ENCODE results near the gene TUBG2.

Gene TUBG2

GRCh38 chr17:42669977-42670788 is 11.1 kb downstream of the TUBG2 start:
- no peak for TF ChIP-seq CTCF (conservative IDR thresholded peaks at IDR 0.05; ENCODE audit: control insufficient read depth, insufficient read depth, low read depth, low read length)
- no peak overlapping the region for H3K4me3 ChIP-seq (ENCODE audit: control insufficient read depth, low read depth, low read length)
- DNase-seq (ENCODE audit: low read depth) = no peak

GRCh38 chr17:42670789-42671657 is 11.9 kb downstream of the TUBG2 start:
- no peak for DNase-seq (ENCODE audit: low read depth)
- no peak overlapping the region for H3K4me3 ChIP-seq (ENCODE audit: control insufficient read depth, low read depth, low read length)
- TF ChIP-seq CTCF (conservative IDR thresholded peaks at IDR 0.05; ENCODE audit: control insufficient read depth, insufficient read depth, low read depth, low read length) = no peak

GRCh38 chr17:42672038-42672437 is 13.0 kb downstream of the TUBG2 start:
- no peak for DNase-seq (ENCODE audit: low read depth)
- no peak overlapping the region for H3K4me3 ChIP-seq (ENCODE audit: control insufficient read depth, low read depth, low read length)
- TF ChIP-seq CTCF (conservative IDR thresholded peaks at IDR 0.05; ENCODE audit: control insufficient read depth, insufficient read depth, low read depth, low read length) = no peak

- no peak for TF ChIP-seq CTCF (conservative IDR thresholded peaks at IDR 0.05; ENCODE audit: control insufficient read depth, insufficient read depth, low read depth, low read length)
- peak overlapping the region; percentile 83 for H3K4me3 ChIP-seq (ENCODE audit: control insufficient read depth, low read depth, low read length)
- no peak for DNase-seq (ENCODE audit: low read depth)
These were observed 14.3 kb downstream of the TUBG2 start for GRCh38 chr17:42673266-42673884.

GRCh38 chr17:42673885-42674754 is 15.0 kb downstream of the TUBG2 start:
- TF ChIP-seq CTCF (conservative IDR thresholded peaks at IDR 0.05; ENCODE audit: control insufficient read depth, insufficient read depth, low read depth, low read length) = peak; percentile 52
- peak overlapping the region; percentile 83 for H3K4me3 ChIP-seq (ENCODE audit: control insufficient read depth, low read depth, low read length)
- DNase-seq (ENCODE audit: low read depth) = peak; percentile 66

Data from fibroblast of mammary gland (primary cell).